UCSD-AML1 (cell line): ENCODE measurements around the gene RNF25.

ENCODE experiments used
- DNase-seq: peaks from one replicate; lab custom pipeline; 2025; ENCODE audit not compliant: unreplicated experiment; lab: John Stamatoyannopoulos, UW

The RNF25 gene, protein sequence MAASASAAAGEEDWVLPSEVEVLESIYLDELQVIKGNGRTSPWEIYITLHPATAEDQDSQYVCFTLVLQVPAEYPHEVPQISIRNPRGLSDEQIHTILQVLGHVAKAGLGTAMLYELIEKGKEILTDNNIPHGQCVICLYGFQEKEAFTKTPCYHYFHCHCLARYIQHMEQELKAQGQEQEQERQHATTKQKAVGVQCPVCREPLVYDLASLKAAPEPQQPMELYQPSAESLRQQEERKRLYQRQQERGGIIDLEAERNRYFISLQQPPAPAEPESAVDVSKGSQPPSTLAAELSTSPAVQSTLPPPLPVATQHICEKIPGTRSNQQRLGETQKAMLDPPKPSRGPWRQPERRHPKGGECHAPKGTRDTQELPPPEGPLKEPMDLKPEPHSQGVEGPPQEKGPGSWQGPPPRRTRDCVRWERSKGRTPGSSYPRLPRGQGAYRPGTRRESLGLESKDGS

GRCh38 chr2:218671654-218672566, at the start of gene RNF25, which contains the start of gene STK36:
RNF25 (minus strand) TSS chr2:218672002; CDS start chr2:218671970, 32 bp downstream.
STK36 (plus strand) TSS chr2:218672086; CDS start chr2:218672830, 744 bp downstream.
- DNase-seq: peak; percentile 87

DNA sequence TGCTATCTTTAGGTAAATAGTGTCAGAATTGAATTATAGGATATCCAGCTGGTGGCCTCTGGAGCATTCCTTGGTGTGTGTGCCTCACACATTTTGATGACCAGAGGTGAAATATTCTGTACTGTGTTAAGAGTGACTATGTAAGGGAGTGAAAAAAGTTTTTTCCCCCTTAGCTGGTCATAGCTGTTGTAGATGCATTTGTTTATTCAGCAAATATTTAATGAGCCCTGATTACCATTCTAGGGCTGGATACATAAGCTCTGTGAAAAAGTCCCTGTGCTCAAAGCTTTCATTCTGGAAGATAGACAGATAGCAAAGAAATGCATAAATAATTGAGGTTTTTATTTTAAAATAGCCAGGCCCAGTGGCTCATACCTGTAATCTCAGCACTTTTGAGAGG, 49.7 kb upstream of the RNF25 start:
- no peak for DNase-seq

DNA sequence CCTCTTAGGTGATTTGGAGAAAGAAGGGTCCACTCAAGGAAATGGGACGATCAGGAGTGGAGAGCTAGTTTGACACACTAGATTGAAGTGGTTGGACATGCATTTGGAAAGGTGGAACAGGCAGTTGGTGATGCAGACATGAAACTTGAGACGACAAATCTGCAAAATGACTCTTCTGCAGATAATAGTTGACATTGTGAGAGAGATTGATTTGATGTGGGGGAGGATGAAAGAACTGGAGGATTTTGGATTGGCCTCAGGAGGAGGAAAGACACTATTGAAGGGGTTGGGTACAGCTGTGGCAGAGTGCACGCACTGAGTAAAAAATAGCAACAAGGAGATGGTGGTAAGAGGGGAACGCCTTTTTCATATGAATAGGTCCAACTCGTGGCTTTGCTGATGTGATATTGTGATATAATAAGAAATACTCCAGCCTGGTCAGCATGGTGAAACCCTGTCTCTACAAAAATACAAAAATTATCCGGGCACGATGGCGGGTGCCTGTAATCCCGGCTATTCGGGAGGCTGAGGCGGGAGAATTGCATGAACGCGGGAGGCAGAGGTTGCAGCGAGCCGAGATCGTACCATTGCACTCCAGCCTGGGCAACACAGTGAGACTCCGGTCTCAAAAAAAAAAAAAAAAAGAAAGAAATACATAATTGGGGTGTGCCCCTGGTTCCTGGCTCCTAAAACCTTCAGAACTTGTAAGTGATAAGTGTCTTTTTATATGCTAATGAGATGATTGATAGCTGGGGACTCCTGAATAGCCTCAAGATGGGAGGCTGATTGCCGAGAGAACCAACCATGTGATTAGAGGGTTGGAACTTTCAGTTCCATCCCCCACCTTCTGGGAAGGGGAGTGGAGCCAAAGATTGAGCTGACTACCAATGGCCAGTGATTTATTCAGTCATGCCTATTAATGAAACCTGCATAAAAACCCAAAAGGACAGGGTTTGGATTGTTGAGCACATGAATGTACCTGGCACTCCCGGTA, 48.5 kb upstream of the RNF25 start:
- no peak for DNase-seq

DNA sequence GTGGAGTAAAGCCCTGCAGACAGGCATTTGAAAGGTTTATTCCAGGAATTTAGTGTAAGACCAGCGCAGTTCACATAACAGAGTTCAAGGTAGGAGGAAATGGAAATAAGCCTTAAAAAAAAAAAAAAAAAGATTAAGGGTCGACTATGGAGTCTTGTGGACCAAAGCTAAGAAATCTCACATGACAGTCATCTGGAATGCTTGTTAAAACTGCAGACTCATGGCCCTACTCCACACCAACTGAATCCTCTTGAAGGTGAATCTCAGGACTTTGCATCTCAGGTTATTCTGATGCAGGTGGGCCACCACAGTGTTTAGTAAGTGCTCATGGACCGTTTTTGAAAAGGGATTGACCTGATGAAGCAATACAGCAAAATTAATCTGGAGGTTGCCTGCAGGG, 47.7 kb upstream of the RNF25 start:
- DNase-seq: no peak

DNA sequence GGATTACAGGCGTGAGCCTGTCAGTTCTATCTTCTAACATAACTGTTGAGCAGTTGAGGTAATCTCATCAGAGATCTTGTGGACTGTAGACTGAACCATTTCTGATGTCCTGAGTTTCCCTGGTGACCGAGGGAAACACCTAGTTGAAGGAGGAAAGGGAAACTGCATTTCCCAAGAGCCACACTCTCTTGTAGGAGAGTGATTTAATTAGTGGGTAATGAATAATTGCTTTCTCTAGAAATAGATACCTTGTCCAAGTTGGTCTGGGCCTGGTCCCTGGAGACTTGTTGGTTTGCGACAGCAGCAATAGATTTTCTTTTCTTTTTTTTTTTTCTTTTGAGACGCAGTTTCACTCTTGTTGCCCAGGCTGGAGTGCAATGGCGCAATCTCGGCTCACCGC, 46.3 kb upstream of the RNF25 start:
- DNase-seq: no peak

DNA sequence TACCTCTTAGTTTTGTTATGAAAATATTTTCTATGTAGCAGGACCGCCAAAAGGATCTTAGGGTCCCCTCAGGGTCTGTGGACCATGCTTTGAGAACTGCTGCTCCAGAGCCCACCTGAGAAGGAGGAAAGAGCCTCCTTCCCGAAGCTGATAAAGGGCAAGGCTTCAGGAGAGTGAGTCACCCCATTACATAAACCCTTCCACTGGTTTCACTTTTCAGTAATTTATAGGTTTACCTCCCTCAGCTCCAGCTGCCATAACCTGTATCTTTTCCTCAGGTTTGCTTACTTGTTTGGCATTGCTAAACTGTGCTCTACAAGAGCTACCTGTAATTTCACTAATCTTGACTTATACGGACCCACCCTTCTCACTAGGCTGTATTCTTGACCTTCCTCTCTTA, 45.5 kb upstream of the RNF25 start:
- DNase-seq: no peak

DNA sequence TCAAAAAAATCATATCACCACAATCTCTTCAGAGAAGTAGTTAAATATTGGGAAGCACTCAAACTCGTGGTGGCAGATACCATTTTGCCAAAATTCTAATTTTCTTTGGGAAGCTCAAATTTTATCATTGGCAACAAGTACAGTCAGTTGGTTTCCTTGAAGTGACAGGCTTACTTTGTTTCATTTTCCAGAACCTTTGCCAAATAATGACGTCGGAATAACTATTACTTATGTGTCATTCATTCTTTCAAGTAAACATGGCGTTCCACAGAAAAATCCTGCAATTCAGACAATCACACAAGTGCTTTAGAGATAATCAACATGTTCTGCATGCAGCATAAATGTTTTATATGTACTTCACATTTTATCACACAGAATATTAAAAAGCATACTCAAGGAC, 44.3 kb upstream of the RNF25 start:
- DNase-seq: no peak

- no peak for DNase-seq
These were observed 42.1 kb upstream of the RNF25 start for GRCh38 chr2:218713922-218714321.

- no peak for DNase-seq
These were observed 39.7 kb upstream of the RNF25 start for GRCh38 chr2:218711550-218711929.

DNA sequence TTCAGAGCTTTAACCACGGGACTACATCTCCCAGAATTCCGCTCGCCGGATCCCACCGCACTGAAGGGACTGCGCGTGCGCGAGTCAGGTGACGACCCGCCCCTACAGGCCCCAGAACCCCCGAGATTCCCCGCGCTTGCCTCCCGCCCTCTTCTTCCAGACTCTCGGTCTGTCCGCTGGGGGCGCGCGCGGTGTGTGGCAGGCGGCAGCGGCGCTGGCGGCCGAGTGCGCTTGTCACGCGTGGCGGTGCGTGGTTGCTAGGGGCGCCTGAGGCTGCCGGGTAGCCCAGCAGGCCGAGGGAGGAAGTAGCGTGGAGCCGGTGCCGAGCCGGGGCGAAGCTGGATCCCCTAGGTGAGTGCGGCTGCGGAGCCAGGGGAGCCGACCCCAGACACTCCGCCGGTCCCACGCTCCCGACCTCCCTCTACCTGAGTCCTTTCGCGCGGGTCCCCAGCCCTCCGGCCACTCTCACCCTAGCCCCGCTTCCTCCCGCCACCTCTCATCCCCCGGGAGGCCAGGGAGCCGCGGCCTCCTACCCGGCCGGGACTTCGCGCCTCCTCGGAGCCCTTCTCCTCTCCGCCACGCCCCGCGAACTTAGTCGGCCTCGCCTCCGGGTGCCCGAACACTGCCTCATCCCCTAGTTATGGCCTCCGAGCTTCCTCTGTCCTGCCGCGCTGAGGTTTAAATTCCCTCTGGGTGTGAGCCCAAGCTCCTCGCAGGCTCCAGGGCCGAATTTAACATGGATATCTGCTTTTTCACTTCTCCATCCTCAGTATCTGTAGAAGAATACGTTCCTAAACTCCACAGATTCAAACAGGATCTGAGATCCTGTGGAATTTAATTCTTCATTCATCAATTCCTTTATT, 39.1 kb upstream of the RNF25 start, which contains the start of gene TTLL4:
Gene TTLL4 (plus strand): TSS at position 149 of the 863 bp plus-strand sequence. CDS start 26,842 bp downstream, outside the sequence.
- DNase-seq: peak; percentile 98

DNA sequence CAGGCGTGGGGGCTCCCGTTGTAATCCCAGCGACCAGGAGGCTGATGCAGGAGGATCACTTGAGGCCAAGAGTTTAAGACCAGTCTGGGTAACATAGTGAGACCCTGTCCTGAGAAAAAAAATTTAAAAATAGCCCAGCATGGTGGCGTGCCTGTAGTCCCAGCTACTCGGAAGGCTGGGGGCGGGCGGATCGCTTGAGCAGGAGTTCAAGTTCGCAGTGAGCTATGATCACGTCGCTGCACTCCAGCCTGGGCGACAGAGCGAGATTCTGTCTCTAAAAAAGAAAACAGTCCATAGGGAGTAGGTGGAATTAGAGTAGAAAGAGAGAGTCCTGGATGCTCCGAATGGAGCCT, 38.5 kb upstream of the RNF25 start:
- DNase-seq: no peak

- no peak for DNase-seq
These were observed 38.1 kb upstream of the RNF25 start for GRCh38 chr2:218709908-218710307.

- no peak for DNase-seq
These were observed 36.3 kb upstream of the RNF25 start for GRCh38 chr2:218708086-218708485.

DNA sequence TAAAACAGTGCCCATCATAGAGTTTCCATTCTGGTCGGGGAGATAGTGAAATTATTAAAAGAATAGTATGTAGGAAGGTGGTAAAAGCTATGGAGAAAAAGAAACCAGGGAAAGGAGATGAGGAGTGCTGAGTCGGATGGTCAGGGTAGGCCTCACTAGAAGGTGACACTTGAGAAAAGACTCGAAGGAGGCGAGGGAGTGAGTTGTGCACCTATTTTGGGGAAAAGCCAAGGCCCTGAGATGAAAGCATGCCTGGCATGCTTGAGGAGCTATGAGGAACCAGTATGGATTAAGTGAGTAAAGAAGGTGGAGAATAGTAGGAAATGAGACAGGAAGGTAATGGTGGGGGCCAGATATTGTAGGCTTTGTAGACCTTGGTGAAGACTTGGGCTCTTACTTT, 31.5 kb upstream of the RNF25 start:
- no peak for DNase-seq

DNA sequence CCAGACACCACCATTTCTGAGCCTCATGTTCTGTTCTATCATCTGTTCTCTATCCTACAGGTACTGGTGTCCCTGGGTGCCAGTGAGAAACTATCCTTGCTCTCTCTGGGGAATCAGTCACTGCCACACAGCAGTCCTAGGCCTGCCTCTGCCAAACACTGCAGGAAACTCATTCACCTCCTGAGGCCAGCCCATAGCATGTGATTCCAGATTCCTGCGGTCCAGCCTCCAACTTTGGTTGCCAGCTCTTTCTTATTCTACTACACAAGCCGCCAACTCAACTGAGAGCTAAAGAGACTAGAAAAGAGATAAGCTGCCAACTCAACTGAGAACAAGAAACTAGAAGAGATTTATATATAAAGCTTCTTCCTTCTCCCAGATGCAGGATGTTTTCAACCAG, 30.0 kb upstream of the RNF25 start:
- no peak for DNase-seq

GRCh38 chr2:218698885-218699284, 27.1 kb upstream of the RNF25 start:
- no peak for DNase-seq

- DNase-seq: no peak
These were observed 22.8 kb upstream of the RNF25 start for GRCh38 chr2:218694405-218695145.

- no peak for DNase-seq
These were observed 19.4 kb upstream of the RNF25 start for GRCh38 chr2:218691234-218691633.
